GM21529 (cell line): Measurements from ENCODE around the gene EDRF1.

Experiments
- ATAC-seq: cut with Tn5 transposase; IDR thresholded peaks from one replicate; pipeline ENCODE4 v1.9.1; 2021; ENCODE audit not compliant: unreplicated experiment

The EDRF1 gene

GRCh38 chr10:125785791-125786190 lies 66.3 kb downstream of the EDRF1 start:
- no peak for ATAC-seq

- no peak for ATAC-seq
Observed at GRCh38 chr10:125788156-125789034, 68.9 kb downstream of the EDRF1 start.

GRCh38 chr10:125792342-125793300 lies 73.1 kb downstream of the EDRF1 start:
- ATAC-seq = no peak

DNA sequence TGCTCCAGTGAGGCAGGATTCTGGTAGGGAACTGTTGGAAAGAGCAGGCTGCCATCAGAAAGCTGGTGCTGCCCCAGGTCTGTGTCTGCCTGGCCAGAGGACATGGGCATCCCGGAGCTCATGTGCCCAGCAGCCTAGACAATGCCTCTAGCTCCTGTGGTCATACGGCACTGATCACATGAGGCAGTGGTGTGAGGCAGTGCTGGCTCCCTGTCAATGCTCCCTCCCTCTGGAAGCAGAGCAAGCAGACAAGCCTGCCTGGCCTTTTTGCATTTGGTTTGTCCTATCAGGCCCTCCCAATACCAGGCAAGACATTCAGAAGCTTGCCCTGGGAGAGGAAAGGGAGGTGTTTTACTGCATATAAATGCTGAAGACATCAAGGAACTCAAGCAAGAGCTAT lies 75.6 kb downstream of the EDRF1 start:
- ATAC-seq = no peak

- ATAC-seq = no peak
Observed at GRCh38 chr10:125795637-125796190, 76.2 kb downstream of the EDRF1 start.

GRCh38 chr10:125797424-125797823 lies 77.9 kb downstream of the EDRF1 start:
- no peak for ATAC-seq

DNA sequence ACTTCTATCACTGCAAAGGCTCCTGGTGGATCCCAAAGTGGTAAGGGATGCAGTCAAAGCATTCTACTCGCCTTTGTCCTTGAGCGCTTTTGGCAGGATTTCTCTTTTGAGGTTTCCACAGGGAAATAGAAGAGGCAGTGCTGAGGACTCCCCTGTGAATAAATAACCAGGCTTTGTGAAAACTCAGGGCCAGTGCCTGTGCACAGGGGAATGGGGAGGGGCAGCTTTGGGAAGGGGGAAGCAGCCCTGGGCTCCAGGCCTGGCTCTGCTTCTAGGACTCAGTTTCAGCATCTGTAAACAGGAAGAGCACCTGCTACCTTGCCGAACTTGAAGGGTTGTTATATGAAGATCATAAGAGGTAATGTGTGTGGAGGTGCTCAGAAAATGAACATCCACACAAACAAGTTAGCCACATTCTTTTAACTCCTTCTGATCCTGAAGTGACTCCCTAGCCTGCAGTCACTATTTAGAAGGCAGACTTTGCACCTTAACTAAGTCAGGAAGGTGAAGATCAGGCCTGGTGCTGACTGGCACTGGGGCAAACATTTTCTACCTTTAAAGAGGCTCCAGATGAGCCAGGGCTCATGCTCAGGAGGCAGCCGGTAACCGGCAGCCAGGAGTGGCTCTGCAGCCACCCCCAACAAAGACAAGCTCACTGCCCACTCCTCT lies 78.6 kb downstream of the EDRF1 start:
- no peak for ATAC-seq

DNA sequence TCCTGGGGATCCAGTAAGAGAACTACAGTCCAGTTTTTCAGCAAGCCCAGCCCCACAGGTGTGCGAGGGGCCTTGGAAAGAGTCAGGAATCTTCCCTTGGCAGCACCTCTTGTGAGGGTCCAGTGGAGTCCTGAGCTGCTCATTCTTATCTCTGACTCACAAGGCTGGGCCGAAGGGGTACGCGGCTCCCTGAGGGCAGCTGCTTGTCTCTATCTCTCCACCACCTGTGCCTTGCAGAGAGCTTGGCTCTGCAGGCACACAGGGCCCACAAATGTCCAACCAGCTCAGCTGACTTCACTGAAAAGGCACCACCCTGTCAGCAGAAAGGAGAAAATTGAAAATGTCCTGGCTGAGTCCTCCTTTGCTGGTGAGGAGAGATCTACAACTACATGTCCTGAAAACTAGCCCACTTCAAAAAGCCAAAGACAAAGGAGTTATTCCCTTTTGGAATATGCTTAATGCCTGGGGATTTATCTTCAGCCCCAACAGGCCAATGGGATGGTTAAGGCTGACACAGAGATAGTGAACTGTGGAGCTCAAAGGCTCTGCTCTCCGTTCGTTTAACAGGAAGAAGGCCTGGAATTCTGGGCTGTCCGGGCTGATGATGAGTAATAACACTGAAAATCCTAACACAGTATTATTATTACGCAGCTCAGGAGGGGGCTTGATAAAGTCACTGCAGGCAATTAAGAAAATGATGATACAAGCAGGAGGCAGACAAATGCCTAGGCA lies 80.1 kb downstream of the EDRF1 start:
- ATAC-seq = no peak

- ATAC-seq = no peak
Observed at GRCh38 chr10:125801574-125801973, 82.1 kb downstream of the EDRF1 start.

- ATAC-seq = no peak
Observed at GRCh38 chr10:125802131-125802530, 82.6 kb downstream of the EDRF1 start.

GRCh38 chr10:125802739-125803138 lies 83.2 kb downstream of the EDRF1 start:
- no peak for ATAC-seq

DNA sequence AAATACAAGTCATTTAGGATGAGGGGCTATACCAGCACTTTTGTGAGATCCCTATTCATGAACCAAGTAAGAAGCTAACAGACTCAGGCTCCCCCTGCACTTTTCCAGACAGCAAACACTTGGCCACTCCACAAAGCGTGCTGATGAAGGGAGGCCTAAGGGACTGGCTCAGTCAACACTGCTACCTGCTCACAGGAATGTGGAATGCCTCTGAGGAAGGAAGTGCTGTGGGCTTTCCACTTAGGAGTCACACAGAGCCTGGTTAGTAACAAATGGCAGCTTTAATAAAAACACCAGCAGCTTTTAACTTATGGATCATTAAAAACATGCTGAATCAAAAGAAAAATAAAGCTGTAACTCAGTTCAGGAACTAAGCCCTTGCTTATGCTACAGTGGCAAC lies 88.5 kb downstream of the EDRF1 start:
- no peak for ATAC-seq

GRCh38 chr10:125811251-125811650 lies 91.7 kb downstream of the EDRF1 start:
- ATAC-seq = no peak

GRCh38 chr10:125812128-125812750 lies 92.7 kb downstream of the EDRF1 start:
- ATAC-seq = no peak
